Activated CD4-positive, alpha-beta memory T cell treated with anti-CD3 and anti-CD28 coated beads for 36 hours (primary cell): ENCODE measurements around the gene CYP2A6. TPM values are rescaled to one million over a fixed set of nuclear protein-coding genes. Genes with fewer than 3 reads are reported as not detected.
"Not testable (repeated sequence)": the region's sequence is repeated elsewhere in the genome, so short reads cannot be mapped to it uniquely, and the experiment has no call there.

Experiments used
- CTCF ChIA-PET: fragments of 350-600 bp; sonication (Branson Sonifier 250); formaldehyde crosslinking; loops from one replicate; lab custom pipeline; 2021; ENCODE audit warnings: antibody characterized with exemption, inconsistent platforms; lab: Charles Lee
- POLR2A ChIA-PET: fragments of 350-600 bp; sonication (Branson Sonifier 250); formaldehyde crosslinking; loops from one replicate; lab custom pipeline; 2021; ENCODE audit warnings: antibody characterized with exemption; lab: Charles Lee
- DNase-seq: peaks from one replicate; pipeline ENCODE4 v3.0.0-alpha.2; 2020
- H3K27ac Mint-ChIP-seq: one replicate; pipeline ENCODE4 v1.8.0; 2021; ENCODE audit warnings: mixed read lengths
- H3K27me3 Mint-ChIP-seq: one replicate; pipeline ENCODE4 v1.8.0; 2021; ENCODE audit warnings: mixed read lengths
- H3K36me3 Mint-ChIP-seq: one replicate; pipeline ENCODE4 v1.8.0; 2021; ENCODE audit warnings: mixed read lengths
- H3K4me1 Mint-ChIP-seq: one replicate; pipeline ENCODE4 v1.8.0; 2021; ENCODE audit warnings: low read depth, mixed read lengths
- H3K4me3 Mint-ChIP-seq: one replicate; pipeline ENCODE4 v1.8.0; 2021; ENCODE audit warnings: mild to moderate bottlenecking, mixed read lengths
- H3K9me3 Mint-ChIP-seq: one replicate; pipeline ENCODE4 v1.8.0; 2021; ENCODE audit warnings: mixed read lengths
- intact Hi-C: fragments of 100-400 bp; cut with micrococcal nuclease; formaldehyde crosslinking; loops from one replicate; pipeline ENCODE4 v1.15.1; 2023
- total RNA-seq, 2 experiments: library from RNA; stranded (reverse); gene quantifications; one replicate each; pipeline ENCODE4 v1.2.3, GENCODE V29; 2021

The CYP2A6 gene
- total RNA-seq, 2 experiments from 2014 or later, result not detected

GRCh38 chr19:40842012-40842411 is 8.2 kb downstream of the CYP2A6 start:
- POLR2A ChIA-PET, H3K36me3 Mint-ChIP-seq, H3K4me3 Mint-ChIP-seq, H3K27ac Mint-ChIP-seq, DNase-seq, H3K27me3 Mint-ChIP-seq, H3K9me3 Mint-ChIP-seq, CTCF ChIA-PET, intact Hi-C loops: not testable (repeated sequence)
- H3K4me1 Mint-ChIP-seq, result peaks cover 14% of the 10 kb centered on the region

DNA sequence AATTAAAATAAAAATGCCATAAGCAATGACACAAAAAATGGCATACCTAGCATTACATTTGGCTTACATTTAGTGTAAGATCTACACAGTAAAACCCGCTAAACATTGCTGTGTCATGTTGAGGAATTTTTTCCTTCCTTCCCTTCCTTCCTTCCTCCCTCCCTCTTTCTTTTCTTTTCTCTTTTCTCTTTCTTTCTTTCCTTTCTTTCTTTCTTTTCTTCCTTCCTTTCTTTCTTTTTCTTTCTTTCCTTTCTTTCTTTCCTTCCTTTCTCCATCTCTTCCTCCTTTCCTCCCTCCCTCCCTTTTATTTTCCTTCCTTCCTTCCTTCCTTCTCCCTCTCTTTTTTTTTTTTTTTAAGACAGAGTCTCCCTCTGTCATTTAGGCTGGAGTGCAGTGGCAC is 11.8 kb downstream of the CYP2A6 start:
- H3K27me3 Mint-ChIP-seq, H3K9me3 Mint-ChIP-seq, POLR2A ChIA-PET, H3K4me3 Mint-ChIP-seq, DNase-seq, CTCF ChIA-PET, H3K36me3 Mint-ChIP-seq, H3K27ac Mint-ChIP-seq, intact Hi-C loops, H3K4me1 Mint-ChIP-seq: not testable (repeated sequence)

- Mint-ChIP-seq H3K9me3 (no peaks in the 10 kb centered on the region), H3K36me3 (no peaks in the 10 kb centered on the region), H3K4me3 (no peak overlapping the region), H3K4me1 (peaks cover 1% of the 10 kb centered on the region), H3K27ac (no peak overlapping the region), H3K27me3 (no peaks in the 10 kb centered on the region)
- intact Hi-C loops, result no loop called here
- CTCF ChIA-PET, result no interaction called here
- DNase-seq, result no peak
- POLR2A ChIA-PET, result no interaction called here
Observed at GRCh38 chr19:40836754-40837429, 13.4 kb downstream of the CYP2A6 start.

DNA sequence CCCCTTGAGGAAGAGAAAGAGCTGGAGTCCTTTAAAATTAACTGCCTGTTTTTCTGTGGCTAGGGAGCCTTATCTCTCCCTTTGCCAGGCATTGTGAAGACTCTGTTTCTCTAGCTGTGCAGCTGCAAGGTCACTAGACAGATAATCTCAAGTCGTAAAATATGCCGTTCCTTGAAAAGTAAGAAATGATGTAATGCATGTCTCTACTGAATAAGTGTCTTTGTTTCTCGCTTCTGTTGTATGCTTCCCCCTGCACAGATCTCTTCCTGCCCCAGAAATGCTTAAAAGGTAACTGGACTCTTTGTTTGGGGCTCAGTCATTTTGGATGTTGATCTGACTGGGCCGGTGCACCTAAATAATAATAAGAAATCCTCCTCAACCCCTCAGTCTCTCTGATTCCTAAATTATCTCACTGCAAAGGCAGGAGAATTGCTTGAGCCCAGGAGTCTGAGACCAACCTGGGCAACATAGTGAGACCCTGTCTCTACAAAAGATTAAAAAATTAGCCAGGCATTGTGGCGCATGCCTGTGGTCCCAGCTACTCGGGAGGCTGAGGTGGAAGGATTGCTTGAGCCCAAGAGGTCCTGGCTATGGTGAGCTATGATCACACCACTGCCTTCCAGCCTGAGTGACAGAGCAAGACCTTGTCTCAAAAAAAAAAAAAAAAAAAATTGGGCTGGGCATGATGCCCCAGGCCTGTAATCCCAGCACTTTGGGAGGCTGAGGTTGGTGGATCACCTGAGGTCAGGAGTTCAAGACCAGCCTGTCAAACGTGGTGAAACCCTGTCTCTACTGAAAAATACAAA is 16.3 kb downstream of the CYP2A6 start:
- H3K27me3 Mint-ChIP-seq, DNase-seq, H3K27ac Mint-ChIP-seq, H3K4me3 Mint-ChIP-seq, intact Hi-C loops, H3K4me1 Mint-ChIP-seq, H3K36me3 Mint-ChIP-seq, POLR2A ChIA-PET, H3K9me3 Mint-ChIP-seq: not testable (repeated sequence)
- CTCF ChIA-PET, result interaction anchor here (0.6 kb wide), 1 partner anchor 137 kb away, joined by 4 read pairs; no protein-coding TSS in a partner anchor

DNA sequence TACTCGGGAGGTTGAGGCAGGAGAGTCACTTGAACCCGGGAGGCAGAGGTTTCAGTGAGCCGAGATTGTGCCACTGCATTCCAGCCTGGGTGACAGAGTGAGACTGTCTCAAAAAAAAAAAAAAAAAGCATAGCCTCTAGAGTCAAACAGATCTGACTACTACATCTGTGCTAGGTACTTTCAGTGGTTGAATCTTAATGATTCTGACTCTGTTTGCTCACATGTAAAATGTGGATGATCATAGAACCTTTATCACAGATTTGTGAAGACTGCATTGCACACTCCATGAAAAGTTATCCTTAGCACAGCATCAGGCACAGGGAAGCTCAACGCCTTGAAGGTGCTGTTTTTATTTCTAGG is 17.8 kb downstream of the CYP2A6 start:
- H3K4me1 Mint-ChIP-seq, DNase-seq, H3K9me3 Mint-ChIP-seq, intact Hi-C loops, H3K36me3 Mint-ChIP-seq, H3K27me3 Mint-ChIP-seq, H3K27ac Mint-ChIP-seq, H3K4me3 Mint-ChIP-seq: not testable (repeated sequence)
- CTCF ChIA-PET, result interaction anchor here (1.5 kb wide), 1 partner anchor 13 kb away, joined by 4 read pairs; no protein-coding TSS in a partner anchor
- POLR2A ChIA-PET, result interaction anchor here (0.6 kb wide), 1 partner anchor 688 kb away, joined by 6 read pairs; no protein-coding TSS in a partner anchor

DNA sequence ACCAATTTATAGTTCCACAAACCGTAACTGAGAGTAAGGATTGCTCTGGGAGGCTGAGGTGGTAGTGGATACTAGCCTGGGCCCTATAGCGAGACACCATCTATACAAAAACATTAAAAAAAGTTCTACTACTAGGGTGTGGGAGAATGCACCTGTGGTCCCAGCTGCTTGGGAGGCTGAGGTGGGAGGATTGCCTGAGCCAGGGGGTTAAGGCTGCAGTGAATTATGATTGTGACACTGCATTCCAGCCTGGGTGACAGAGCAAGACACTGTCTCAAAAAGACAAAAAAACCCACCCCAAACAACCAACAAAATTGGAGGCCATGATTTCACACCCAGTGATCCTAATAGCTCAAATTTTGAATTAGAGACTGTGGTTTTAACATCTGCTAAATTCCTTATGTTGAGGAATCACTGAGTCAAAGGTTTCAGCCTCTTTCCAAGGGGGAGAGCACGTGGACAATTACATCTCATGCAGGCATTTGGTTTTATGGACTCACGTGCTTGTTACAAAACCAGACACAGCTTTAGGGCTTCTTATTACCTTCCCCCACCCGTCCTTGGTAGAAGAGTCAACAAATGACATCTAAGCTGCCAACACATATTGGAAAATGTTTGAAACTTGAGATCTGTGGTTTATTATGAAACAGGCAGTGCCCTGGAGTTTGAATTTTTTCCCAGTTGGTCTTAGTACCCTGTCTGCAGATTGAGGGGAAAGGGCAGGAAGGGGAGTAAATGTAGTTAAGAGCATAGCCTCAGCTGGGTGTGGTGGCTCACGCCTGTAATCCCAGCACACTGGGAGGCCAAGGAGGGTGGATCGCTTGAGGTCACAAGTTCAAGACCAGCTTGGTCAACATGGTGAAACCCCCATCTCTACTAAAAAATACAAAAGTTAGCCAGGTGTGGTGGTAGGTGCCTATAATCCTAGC is 18.5 kb downstream of the CYP2A6 start:
- no peak overlapping the region for H3K4me3 Mint-ChIP-seq

GRCh38 chr19:40830741-40831140 is 19.5 kb downstream of the CYP2A6 start:
- H3K9me3 Mint-ChIP-seq, H3K27me3 Mint-ChIP-seq, CTCF ChIA-PET, H3K36me3 Mint-ChIP-seq, intact Hi-C loops, DNase-seq, H3K27ac Mint-ChIP-seq, H3K4me3 Mint-ChIP-seq, POLR2A ChIA-PET: not testable (repeated sequence)
- H3K4me1 Mint-ChIP-seq, result peaks cover 13% of the 10 kb centered on the region

More for the DNA sequence above, 18.5 kb downstream of the CYP2A6 start:
- peak; percentile 3 for DNase-seq
- ChIA-PET CTCF (interaction anchor here (1.5 kb wide), 1 partner anchor 12 kb away, joined by 4 read pairs; no protein-coding TSS in a partner anchor), POLR2A (interaction anchor here (0.6 kb wide), 1 partner anchor 688 kb away, joined by 6 read pairs; no protein-coding TSS in a partner anchor)
- Mint-ChIP-seq H3K27me3 (no peaks in the 10 kb centered on the region), H3K36me3 (peaks cover 4% of the 10 kb centered on the region), H3K4me1 (peaks cover 8% of the 10 kb centered on the region), H3K9me3 (no peaks in the 10 kb centered on the region), H3K27ac (no peak overlapping the region)
- intact Hi-C loops, result no loop called here

DNA sequence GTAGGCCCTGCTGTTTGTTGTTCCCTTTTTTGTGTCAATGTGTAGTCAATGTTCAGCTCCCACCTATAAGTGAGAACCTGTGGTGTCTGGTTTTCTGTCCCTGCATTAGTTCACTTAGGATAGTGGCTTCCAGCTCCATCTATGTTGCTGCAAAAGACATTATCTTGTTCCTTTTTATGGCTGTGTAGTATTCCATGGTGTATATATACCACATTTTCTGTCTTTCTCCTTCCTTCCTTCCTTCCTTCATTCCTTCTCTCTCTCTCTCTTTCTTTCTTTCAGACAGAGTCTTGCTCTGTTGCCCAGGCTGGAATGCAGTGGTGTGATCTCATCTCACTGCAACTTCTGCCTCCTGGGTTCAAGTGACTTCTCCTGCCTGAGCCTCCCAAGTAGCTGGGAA is 21.0 kb downstream of the CYP2A6 start:
- intact Hi-C loops, result no loop called here
- Mint-ChIP-seq H3K4me1 (peaks cover 13% of the 10 kb centered on the region), H3K9me3 (no peaks in the 10 kb centered on the region), H3K36me3 (peaks cover 4% of the 10 kb centered on the region), H3K27ac (no peak overlapping the region), H3K27me3 (no peaks in the 10 kb centered on the region), H3K4me3 (no peak overlapping the region)
- POLR2A ChIA-PET, result no interaction called here
- no peak for DNase-seq
- CTCF ChIA-PET, result interaction anchor here (1.0 kb wide), 1 partner anchor 10 kb away, joined by 4 read pairs; no protein-coding TSS in a partner anchor

DNA sequence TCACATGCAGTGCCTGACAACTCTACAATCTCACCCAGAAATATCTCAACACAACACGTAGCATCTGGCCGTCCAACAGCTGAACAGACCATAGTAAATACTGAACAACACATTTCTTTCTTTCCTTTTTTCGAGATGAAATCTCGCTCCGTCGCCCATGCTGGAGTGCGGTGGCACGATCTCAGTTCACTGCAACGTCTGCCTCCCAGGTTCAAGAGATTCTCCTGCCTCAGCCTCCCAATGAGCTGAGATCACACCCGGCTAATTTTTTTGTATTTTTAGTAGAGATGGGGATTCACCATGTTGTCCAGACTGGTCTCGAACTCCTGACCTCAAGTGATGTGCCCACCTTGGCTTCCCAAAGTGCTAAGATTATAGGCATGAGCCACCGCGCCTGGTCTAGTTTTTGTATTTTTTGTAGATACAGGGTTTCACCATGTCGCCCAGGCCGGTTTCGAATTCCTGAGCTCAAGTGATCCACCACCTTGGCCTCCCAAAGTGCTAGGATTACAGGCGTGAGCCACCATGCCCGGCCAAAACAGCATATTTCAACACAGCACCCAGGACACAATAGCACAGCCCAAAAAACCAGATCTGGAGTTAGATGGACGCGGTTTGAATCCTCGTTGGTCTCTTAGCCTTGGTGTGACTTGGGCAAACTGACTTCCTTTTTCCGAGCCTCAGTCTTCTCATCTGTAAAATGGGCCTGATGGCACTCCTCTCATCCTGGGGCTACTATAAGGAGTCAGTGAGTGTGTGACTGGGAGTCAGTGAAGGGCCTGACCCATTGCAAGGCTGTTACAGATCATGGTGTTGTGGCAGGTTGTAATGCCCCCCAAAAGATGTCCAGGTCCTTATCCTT is 22.6 kb downstream of the CYP2A6 start:
- H3K9me3 Mint-ChIP-seq, result no peaks in the 10 kb centered on the region
- peaks cover 13% of the 10 kb centered on the region for H3K4me1 Mint-ChIP-seq
- no peak overlapping the region for H3K27ac Mint-ChIP-seq
- no peak overlapping the region for H3K4me3 Mint-ChIP-seq
- intact Hi-C loops, result no loop called here
- peak; percentile 3 for DNase-seq
- no peaks in the 10 kb centered on the region for H3K27me3 Mint-ChIP-seq
- POLR2A ChIA-PET, result no interaction called here
- H3K36me3 Mint-ChIP-seq, result peaks cover 4% of the 10 kb centered on the region
- CTCF ChIA-PET, result no interaction called here

DNA sequence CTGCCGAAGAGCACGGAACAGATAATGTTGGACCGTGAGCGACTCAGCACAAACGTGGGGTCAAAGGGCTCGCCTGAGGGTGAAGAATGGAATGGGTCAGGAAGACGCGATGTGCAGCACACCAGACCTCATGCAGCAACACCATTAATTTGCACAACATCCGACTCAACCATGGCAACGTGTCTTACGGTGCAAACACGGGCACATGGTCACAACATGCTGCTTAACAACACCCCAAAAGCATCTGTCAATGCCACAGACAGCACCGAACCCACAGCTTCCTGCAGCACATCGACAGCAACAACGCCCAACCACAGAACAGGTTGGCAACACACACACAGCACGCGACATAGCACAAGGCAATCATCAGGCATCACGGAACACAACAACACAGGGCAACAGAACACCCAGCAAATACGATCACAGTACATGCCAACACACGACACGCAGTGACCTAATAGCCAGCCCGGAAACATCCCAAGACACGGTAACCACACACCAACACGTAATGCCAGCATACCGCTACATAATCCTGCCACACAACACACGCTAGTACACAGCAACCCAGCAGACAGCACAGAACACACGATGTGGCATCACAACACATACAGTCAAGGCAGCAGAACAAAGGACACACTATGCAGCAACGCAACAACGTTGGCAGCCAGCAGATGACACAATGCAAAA is 23.4 kb downstream of the CYP2A6 start:
- H3K9me3 Mint-ChIP-seq, H3K4me3 Mint-ChIP-seq, CTCF ChIA-PET, H3K36me3 Mint-ChIP-seq, intact Hi-C loops, POLR2A ChIA-PET, H3K27me3 Mint-ChIP-seq, H3K27ac Mint-ChIP-seq: not testable (repeated sequence)
- peaks cover 12% of the 10 kb centered on the region for H3K4me1 Mint-ChIP-seq
- peak; percentile 55 for DNase-seq

DNA sequence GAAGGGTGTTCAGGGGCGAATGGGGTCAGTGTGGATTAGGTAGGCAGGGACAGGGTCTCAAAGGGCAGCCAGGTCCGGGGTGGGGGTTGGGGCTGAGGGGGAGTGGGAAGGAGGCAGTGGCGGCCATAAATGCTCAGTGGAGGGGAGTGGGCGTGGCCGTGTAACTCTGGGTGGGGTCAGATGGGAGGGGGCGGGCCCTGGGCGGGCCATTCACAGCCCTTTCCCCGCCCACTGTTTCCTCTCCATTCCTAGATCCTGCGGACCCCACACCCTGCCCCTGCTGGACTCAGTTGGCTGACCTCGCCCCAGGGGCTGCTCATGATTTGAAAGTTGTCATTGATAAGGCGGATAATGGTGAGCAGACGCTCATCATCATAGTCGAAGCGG is 23.9 kb downstream of the CYP2A6 start:
- intact Hi-C loops, POLR2A ChIA-PET, H3K27me3 Mint-ChIP-seq, H3K27ac Mint-ChIP-seq, H3K36me3 Mint-ChIP-seq, H3K9me3 Mint-ChIP-seq, CTCF ChIA-PET, DNase-seq, H3K4me3 Mint-ChIP-seq: not testable (repeated sequence)
- H3K4me1 Mint-ChIP-seq, result peaks cover 12% of the 10 kb centered on the region
